ENCODE data around the gene RPS6KA1.
"Not testable (repeated sequence)": the region's sequence is repeated elsewhere in the genome, so short reads cannot be mapped to it uniquely, and the experiment has no call there.

The RPS6KA1 gene

DNA sequence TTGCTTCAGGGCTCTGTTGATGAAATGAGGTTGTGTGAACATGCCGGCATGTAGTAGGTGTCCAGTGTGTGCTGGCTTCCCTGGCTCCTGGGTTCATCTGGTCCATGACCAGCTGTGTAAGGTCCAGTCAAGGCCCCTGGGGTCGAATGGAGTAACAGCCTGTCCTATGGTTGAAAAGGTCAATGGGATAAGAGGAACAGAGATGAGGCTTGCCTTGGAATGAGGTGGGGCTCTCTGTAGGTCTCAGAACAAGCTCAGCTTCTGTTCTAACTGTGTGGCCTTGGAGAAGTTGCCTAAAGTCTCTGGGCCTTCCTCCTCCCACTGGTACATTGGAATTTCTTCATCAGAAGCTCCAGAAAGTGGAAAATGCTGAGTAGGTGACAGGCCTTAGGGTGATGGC lies 26.6 kb downstream of the RPS6KA1 start:
- DNase-seq = no peak

- no peak for DNase-seq
Measured at GRCh38 chr1:26557008-26557407, 27.4 kb downstream of the RPS6KA1 start.

DNA sequence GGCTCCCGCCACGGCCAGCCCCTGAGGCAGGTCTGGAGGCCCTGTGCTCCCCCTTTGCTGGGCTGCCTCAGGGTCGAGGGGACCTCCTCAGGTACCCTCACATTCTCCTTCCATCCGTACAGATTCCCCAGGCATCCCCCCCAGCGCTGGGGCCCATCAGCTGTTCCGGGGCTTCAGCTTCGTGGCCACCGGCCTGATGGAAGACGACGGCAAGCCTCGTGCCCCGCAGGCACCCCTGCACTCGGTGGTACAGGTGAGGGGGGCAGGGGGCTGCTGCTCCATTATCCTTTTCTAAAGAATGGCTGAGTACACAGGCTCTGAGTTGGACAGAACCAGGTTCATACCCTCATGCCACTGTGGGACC lies 29.1 kb downstream of the RPS6KA1 start:
- DNase-seq = no peak

GRCh38 chr1:26560403-26560780 lies 30.8 kb downstream of the RPS6KA1 start:
- DNase-seq = no peak

- DNase-seq = no peak
Measured at GRCh38 chr1:26570287-26570686, 40.7 kb downstream of the RPS6KA1 start.

DNA sequence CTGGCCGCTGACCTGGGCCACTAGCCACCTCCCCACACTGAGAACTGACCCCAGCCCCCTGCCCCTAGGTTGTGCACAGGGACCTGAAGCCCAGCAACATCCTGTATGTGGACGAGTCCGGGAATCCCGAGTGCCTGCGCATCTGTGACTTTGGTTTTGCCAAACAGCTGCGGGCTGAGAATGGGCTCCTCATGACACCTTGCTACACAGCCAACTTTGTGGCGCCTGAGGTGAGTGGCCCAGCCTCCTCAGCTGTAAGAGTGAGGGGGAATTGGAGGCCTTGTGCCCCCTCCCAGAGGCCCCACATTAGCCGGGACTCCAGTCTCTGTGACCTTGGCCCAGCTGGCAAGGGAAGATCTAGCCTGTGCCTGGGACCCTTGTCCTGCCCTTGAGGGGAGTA lies 41.8 kb downstream of the RPS6KA1 start:
- DNase-seq = no peak

- no peak for DNase-seq
Measured at GRCh38 chr1:26574018-26574417, 44.5 kb downstream of the RPS6KA1 start.

- no peak for DNase-seq
Measured at GRCh38 chr1:26574719-26575251, 45.2 kb downstream of the RPS6KA1 start.

- DNase-seq = no peak
Measured at GRCh38 chr1:26575348-26575747, 45.8 kb downstream of the RPS6KA1 start.

DNA sequence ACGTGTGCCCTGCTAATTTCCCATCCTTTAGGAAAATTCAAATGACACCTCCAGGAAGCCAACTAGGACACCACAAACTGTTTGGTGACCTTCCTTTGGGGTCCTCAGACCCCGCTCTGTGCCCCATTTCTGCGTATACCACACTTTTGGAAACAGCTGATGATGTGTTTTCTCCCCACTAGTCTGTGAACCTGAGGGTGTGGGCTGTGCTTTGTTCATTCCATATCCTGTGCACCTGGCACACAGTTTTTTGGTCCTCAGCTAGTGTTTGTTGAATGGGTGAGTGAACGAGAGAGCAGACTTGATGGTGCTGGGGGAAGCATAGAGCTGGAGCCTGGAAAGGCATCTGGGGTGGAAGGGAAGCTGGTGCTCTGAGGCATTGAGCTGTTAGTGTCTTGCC lies 48.6 kb downstream of the RPS6KA1 start:
- DNase-seq = no peak

- no peak for DNase-seq
Measured at GRCh38 chr1:26579681-26580111, 50.1 kb downstream of the RPS6KA1 start.

DNA sequence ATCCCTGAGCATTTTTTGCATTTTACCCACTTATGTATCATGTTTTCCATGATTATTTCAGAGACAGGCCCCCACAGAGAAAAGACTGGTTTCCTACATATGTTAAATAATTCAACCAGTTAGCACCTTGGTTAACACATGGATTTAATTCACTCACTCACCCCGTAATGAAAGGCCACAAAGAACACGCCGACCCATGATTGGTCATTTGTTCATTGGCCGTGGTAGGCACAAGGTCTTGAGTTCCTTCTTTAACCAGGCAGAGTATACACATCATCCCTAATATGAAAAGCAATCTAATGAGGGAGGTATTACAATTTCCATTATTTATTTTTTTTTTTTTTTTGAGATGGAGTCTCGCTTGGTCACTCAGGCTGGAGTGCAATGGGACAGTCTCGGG lies 50.6 kb downstream of the RPS6KA1 start:
- DNase-seq = no peak

DNA sequence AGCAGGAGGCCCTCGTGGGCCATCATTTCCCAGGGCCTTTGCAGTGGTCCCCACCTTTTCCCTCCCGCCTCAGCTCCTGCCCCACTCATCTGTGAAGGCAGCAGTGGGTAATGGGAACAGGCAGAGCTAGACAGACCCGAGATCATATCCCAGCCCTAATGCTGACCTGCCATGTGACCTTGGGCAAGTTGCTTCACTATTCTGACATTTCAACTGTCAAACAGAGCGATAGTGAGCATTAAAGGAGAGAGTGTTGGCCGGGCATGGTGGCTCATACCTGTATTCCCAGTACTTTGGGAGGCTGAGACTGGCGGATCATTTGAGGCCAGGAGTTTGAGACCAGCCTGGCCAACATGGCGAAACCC lies 51.7 kb downstream of the RPS6KA1 start:
- DNase-seq = no peak

- DNase-seq = no peak
Measured at GRCh38 chr1:26582053-26582835, 52.7 kb downstream of the RPS6KA1 start.

DNA sequence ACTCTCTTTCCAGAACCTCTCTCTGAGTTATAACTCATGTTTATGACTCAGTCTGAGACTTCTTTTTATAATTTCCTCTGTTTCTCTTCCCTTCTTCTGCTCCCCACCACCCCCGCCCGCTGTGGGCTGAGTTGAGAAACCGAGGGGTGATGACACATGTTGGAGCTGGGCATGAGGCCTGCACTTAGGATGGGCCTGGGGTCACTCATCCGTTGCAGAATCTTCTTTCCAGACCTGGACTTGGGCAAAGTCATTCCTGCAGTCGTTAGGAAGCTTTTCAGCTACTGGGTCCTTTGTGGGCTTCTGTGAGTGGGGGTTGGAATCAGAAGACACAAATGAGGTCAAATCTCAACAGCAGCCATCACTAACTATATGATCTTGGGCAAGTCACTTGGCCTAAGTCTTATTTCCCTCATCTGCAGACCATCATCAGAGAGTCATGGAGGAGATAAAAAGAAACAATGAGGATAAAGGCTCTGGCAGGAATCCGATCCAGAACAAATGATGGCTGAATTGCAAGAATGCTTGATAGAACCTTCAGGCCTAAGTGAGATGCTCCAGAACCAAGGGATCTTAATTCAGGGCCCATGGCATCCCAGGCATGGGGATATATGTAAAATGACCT lies 53.4 kb downstream of the RPS6KA1 start:
- no peak for DNase-seq

- DNase-seq = no peak
Measured at GRCh38 chr1:26583646-26584485, 54.3 kb downstream of the RPS6KA1 start.

DNA sequence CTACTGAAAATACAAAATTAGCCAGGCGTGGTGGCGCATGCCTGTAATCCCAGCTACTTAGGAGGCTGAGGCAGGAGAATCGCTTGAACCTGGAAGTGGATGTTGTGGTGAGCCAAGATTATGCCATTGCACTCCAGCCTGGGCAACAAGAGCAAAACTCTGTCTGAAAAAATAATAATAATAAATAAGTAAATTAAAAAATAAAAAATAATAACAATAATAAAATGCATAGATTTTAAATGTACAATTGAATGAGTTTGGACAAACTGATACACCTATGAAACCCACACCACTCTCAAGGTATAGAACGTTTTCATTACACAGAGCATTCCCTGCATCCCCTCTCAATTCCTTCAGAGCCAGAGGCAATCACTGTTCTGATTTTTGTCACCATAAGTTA lies 55.0 kb downstream of the RPS6KA1 start:
- DNase-seq = not testable (repeated sequence)

- no peak for DNase-seq
Measured at GRCh38 chr1:26585471-26585870, 55.9 kb downstream of the RPS6KA1 start.

DNA sequence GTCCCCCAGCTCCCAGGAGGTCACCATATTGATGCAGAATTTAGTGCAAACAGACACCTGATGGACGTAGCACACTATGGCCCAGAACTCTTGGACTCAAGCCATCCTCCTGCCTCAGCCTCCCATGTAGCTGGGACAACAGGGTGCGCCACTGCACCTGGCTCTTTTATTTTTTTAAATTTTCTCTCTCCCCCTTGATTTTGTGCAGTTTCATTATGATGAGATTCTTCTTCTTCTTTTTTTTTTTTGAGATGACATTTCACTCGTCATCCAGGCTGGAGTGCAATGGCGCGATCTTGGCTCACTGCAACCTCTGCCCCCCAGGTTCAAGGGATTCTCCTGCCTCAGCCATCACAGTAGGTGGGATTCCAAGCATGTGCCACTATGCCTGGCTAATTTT lies 63.8 kb downstream of the RPS6KA1 start:
- DNase-seq = no peak

DNA sequence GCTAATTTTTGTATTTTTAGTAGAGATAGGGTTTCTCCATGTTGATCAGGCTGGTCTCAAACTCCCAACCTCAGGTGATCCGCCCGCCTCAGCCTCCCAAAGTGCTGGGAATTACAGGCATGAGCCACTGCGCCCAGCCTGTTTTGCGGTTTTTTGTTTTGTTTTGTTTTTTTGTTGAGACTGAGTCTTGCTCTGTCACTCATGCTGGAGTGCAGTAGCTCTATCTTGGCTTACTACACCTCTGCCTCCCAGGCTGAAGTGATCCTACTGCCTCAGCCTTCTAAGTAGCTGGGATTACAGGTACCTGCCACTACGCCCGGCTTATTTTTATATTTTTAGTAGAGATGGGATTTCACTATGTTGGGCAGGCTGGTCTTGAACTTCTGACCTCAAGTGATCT lies 65.0 kb downstream of the RPS6KA1 start:
- DNase-seq = not testable (repeated sequence)

DNA sequence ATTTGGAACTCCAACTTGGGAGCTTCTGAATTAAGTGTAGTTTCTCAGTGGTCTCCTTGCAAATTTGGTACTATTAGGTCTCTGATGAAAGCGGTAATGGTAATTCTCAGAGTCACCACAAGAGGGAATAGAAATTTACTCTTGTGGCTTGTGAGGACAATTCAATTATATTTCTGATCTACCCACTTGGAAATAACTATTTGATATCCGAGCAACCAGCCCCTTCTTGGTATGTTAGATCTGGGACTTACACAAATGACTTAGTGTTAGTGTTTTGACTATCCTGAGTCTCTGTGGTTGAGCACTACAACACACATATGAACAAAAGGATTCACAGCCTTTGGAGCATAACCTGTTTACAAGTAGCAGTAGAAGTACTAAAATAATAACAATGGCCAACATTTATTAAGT lies 68.1 kb downstream of the RPS6KA1 start:
- DNase-seq = peak; percentile 48

- no peak for DNase-seq
Measured at GRCh38 chr1:26598890-26599289, 69.3 kb downstream of the RPS6KA1 start.

GRCh38 chr1:26602378-26602959 lies 72.9 kb downstream of the RPS6KA1 start:
- peak; percentile 58 for DNase-seq

Data from central memory CD4-positive, alpha-beta T cell (primary cell).